CD4-positive, alpha-beta T cell treated with Interleukin-21 for 1 hour (primary cell): ENCODE data around the gene CS.

Source experiments
- DNase-seq: peaks from one replicate; pipeline ENCODE4 v3.0.0-alpha.2; 2020

The CS gene

GRCh38 chr12:56242986-56243385 is 57.1 kb downstream of the CS start:
- no peak for DNase-seq

DNA sequence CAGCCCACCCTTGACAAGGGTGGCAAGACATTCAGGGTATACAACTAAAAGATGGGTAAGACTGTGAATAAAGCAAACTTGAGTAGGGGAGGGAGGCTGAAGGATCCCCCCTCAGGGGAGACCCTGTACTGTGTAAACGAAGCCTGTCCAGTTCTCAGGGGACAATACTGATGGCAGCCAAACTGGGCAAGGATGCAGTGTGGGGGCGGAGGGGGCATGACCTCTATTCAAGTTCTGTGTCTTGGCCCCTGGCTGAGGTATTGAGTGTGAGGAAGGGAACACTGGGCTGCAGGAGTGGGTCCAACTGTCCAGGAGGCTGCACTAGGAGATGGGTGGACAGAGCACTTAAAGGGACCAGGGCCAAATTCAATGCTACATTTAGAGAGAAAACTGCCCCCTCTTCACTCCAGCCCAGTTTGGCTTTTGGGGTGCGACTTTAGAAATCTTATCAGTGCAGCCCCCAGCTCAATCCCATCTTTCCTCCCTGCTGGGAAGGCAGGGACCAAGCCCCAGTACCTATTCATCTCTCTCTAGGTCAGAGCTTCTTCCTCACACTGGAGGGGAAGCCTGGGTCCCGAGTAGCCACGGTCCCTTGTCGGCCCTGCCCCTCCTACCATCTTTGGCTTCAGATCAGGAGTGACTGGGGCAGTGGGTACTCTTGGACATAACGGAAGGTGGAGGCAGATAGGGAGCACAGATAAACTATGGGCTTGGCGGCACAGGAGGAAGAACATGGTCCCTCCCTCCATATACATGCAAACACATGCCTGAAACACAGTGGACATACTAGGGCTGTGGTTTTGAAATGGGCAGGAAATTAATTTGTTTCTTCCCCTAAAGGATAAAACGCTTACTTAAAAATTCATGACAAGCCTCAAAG is 58.5 kb downstream of the CS start:
- no peak for DNase-seq

GRCh38 chr12:56237552-56237951 is 62.6 kb downstream of the CS start:
- no peak for DNase-seq

GRCh38 chr12:56236985-56237384 is 63.1 kb downstream of the CS start:
- DNase-seq: no peak

DNA sequence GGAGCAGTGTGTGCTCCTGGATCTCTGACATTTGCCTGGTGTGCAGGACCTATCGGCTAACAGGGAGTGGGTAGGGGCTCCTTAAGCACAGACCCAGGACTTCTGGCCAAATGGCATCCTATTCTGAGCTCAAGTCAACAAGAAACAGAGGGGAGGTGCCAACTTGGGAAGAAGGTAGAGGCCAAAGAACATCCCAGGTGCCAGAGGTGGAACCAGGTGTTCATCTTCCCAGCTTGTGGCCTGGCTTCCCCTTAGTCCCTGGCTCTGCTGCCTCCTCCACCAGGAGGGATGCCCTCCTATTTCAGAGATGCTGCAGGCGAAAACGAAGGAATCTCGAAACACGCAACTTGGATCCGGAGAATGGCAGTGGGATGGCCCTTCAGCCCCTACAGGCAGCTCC is 64.0 kb downstream of the CS start:
- no peak for DNase-seq

- no peak for DNase-seq
These were observed 65.2 kb downstream of the CS start for GRCh38 chr12:56234746-56235436.

DNA sequence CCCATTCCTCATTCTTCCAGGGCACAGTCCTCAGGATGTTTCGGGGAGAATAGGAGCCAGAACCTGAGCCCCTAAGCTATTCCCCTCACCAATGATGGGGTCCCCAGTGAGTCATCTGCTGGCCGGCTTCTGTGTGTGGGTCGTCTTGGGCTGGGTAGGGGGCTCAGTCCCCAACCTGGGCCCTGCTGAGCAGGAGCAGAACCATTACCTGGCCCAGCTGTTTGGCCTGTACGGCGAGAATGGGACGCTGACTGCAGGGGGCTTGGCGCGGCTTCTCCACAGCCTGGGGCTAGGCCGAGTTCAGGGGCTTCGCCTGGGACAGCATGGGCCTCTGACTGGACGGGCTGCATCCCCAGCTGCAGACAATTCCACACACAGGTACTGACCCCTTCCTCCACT is 68.9 kb downstream of the CS start:
- DNase-seq: no peak

GRCh38 chr12:56230432-56231183 is 69.5 kb downstream of the CS start:
- no peak for DNase-seq

DNA sequence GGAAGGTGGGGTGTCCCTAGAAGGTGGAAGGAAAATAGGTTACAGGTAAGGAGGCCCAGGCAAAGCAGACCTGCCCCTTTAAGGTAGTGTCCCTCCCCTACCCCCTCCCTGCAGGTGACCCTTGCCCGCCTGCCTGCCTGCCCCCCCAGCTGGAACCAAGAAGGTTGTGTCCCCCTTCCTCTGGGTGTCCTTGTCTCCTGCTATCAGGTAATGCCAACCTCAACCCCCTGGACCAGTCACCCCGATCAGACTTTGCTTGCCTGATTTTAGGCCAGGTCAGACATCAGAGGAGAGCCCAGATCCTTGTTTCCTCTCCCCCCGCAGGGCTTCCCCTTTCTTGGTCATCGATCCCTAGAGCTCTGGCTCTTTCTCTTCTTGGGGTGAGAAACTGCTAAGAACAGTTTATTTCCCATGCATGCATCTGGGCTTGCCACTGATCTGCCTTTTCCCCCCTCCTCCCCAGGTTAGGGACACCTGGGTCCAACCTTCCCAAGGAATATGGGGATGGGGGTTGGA is 70.2 kb downstream of the CS start, which contains the start of gene SLC39A5:
Gene SLC39A5, plus strand, starts transcription at position 136 of the 516 bp plus-strand sequence. CDS start 1,224 bp downstream, outside the sequence.
- no peak for DNase-seq

DNA sequence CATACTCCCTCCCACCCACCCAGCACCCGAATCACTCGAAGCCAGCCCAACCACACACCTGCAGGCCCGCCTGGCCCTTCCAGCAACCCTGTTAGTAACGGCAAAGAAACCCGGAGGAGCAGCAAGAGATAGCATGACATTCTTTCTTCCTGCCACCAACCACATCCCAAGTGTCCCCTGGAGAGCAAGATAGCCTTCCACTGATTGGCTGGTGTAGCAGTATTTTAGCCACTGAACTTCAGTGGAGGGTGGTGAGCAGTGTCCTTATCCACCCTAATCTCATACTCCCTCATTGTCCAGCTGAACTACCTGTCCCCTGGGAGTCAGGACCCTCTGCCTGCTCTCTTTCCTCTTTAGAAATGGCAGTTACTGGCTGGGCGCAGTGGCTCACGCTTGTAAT is 71.0 kb downstream of the CS start:
- DNase-seq: no peak

GRCh38 chr12:56224954-56225353 is 75.2 kb downstream of the CS start:
- no peak for DNase-seq

GRCh38 chr12:56224102-56224701 is 75.9 kb downstream of the CS start, which contains the start of gene NABP2:
Gene NABP2 (plus strand): TSS chr12:56224342. CDS start chr12:56224857, 515 bp downstream.
- peak; percentile 94 for DNase-seq

DNA sequence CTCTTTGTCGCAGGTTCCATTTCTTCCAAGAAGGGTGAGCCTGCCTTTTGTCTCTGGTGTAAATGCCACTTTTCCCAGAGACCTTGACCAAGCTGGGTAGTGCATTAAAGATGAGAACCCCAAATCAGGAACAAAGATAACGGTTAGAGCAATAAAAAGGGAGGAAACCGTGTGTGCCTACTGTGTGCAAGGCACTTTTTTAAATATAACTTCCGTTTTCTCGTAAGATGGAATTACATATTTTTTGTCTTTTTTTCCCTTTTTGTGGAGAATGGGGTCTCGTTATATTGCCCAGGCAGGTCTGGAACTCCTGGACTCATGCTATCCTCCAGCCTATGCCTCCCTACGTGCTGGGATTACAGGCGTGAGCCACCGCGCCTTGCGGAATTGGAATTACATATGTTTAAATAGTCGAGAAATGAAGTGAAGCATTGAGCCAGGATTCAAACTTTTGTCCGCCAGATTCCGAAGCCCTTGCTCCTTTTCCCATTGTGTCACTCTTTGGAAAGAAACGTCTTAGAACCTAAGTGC is 76.5 kb downstream of the CS start:
- DNase-seq: no peak

GRCh38 chr12:56222531-56222895 is 77.6 kb downstream of the CS start:
- no peak for DNase-seq

DNA sequence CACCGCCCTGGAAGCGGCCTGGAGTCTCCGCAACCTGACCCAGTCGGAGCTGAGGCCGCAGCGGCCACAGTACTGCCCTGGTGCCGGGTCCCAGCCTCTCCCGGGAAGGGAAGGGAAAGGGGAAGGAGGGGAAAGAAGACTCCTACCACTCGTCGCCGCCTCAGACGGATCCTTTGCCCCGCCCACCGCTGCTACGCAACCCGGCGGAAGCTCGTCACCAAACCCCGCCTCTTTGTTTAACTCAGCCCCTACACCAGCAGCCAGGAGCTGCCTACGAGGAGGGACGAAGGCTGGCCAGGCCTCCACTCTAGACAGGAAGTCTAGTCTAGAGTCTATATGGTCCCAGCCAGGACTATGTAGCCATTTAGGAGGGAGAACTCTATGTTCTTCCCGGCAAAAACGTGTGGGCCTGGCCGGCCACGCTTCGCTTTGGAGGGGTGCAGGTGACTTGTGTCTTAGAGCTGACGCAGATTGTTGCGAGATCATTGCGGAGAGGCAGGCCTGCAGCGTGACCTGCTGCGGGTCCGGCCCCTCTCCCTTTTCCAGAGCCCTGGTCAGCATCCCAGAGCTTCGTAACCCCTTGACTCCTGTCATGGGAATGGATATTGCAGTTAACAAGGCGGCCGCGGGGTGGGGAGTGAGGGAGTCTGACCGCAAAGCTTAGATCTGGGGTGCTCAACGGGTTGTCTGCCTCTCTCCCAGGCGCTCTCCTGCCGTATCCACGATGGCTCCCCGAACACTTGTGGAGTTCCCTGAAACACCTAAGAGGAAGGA is 78.2 kb downstream of the CS start, which contains the start of gene RNF41:
Gene RNF41, minus strand, starts transcription at position 166 of the 774 bp plus-strand sequence. CDS start 7,875 bp downstream, outside the sequence.
- peak; percentile 94 for DNase-seq
